ENCODE measurements around the gene AOPEP. TPM values are rescaled to one million over a fixed set of nuclear protein-coding genes. Genes with fewer than 3 reads are reported as not detected.
A peak's percentile ranks its signal among the peaks of the same experiment; 100 is the strongest.

AOPEP gene
- total RNA-seq, 1 donor from 2014 or later, result 92.3 TPM

GRCh38 chr9:95037789-95038521, 311.5 kb downstream of the AOPEP start:
- no peak for TF ChIP-seq CTCF (IDR thresholded peaks at IDR 0.05)
- peaks cover 62% of the 10 kb centered on the region for H3K4me1 Mint-ChIP-seq (ENCODE audit: low read depth)
- H3K27ac Mint-ChIP-seq (ENCODE audit: unreplicated experiment), result peak overlapping the region; percentile 69
- no peaks in the 10 kb centered on the region for H3K9me3 Mint-ChIP-seq (ENCODE audit: low read depth)
- DNase-seq (ENCODE audit: low spot score), result no peak
- no peaks in the 10 kb centered on the region for H3K27me3 Mint-ChIP-seq (ENCODE audit: low read depth)
- H3K36me3 Mint-ChIP-seq (ENCODE audit: low read depth), result peaks cover 22% of the 10 kb centered on the region
- H3K4me3 Mint-ChIP-seq (ENCODE audit: unreplicated experiment), result no peak overlapping the region

- Mint-ChIP-seq H3K9me3 (ENCODE audit: low read depth) (no peaks in the 10 kb centered on the region), H3K4me1 (ENCODE audit: low read depth) (peaks cover 59% of the 10 kb centered on the region), H3K27me3 (ENCODE audit: low read depth) (no peaks in the 10 kb centered on the region), H3K36me3 (ENCODE audit: low read depth) (peaks cover 23% of the 10 kb centered on the region), H3K27ac (ENCODE audit: unreplicated experiment) (peak overlapping the region; percentile 12), H3K4me3 (ENCODE audit: unreplicated experiment) (no peak overlapping the region)
- no peak for DNase-seq (ENCODE audit: low spot score)
- no peak for TF ChIP-seq CTCF (IDR thresholded peaks at IDR 0.05)
These were observed 312.2 kb downstream of the AOPEP start for GRCh38 chr9:95038666-95039065.

- Mint-ChIP-seq H3K36me3 (ENCODE audit: low read depth) (peaks cover 31% of the 10 kb centered on the region), H3K4me1 (ENCODE audit: low read depth) (peaks cover 62% of the 10 kb centered on the region), H3K4me3 (ENCODE audit: unreplicated experiment) (no peak overlapping the region), H3K27ac (ENCODE audit: unreplicated experiment) (peak overlapping the region; percentile 61), H3K9me3 (ENCODE audit: low read depth) (no peaks in the 10 kb centered on the region), H3K27me3 (ENCODE audit: low read depth) (no peaks in the 10 kb centered on the region)
- DNase-seq (ENCODE audit: low spot score), result no peak
- TF ChIP-seq CTCF (IDR thresholded peaks at IDR 0.05), result no peak
These were observed 313.6 kb downstream of the AOPEP start for GRCh38 chr9:95040106-95040505.

- Mint-ChIP-seq H3K9me3 (ENCODE audit: low read depth) (no peaks in the 10 kb centered on the region), H3K4me1 (ENCODE audit: low read depth) (peaks cover 62% of the 10 kb centered on the region), H3K27me3 (ENCODE audit: low read depth) (no peaks in the 10 kb centered on the region), H3K27ac (ENCODE audit: unreplicated experiment) (no peak overlapping the region), H3K36me3 (ENCODE audit: low read depth) (peaks cover 17% of the 10 kb centered on the region), H3K4me3 (ENCODE audit: unreplicated experiment) (no peak overlapping the region)
- DNase-seq (ENCODE audit: low spot score), result no peak
- no peak for TF ChIP-seq CTCF (IDR thresholded peaks at IDR 0.05)
These were observed 317.3 kb downstream of the AOPEP start for GRCh38 chr9:95043826-95044225.

- no peaks in the 10 kb centered on the region for H3K9me3 Mint-ChIP-seq (ENCODE audit: low read depth)
- peak; percentile 66 for TF ChIP-seq CTCF (IDR thresholded peaks at IDR 0.05)
- no peak overlapping the region for H3K4me3 Mint-ChIP-seq (ENCODE audit: unreplicated experiment)
- no peak for DNase-seq (ENCODE audit: low spot score)
- H3K36me3 Mint-ChIP-seq (ENCODE audit: low read depth), result peaks cover 16% of the 10 kb centered on the region
- peak overlapping the region; percentile 47 for H3K27ac Mint-ChIP-seq (ENCODE audit: unreplicated experiment)
- H3K27me3 Mint-ChIP-seq (ENCODE audit: low read depth), result no peaks in the 10 kb centered on the region
- H3K4me1 Mint-ChIP-seq (ENCODE audit: low read depth), result peaks cover 67% of the 10 kb centered on the region
These were observed 318.4 kb downstream of the AOPEP start for GRCh38 chr9:95044731-95045508.
